ENCODE data around the gene SEC22C.
"Not testable (repeated sequence)": the region's sequence is repeated elsewhere in the genome, so short reads cannot be mapped to it uniquely, and the experiment has no call there.

Gene SEC22C

GRCh38 chr3:42556817-42557216 is 24.9 kb downstream of the SEC22C start:
- not testable (repeated sequence) for H3K18ac ChIP-seq (ENCODE audit: low read length); H3K27ac ChIP-seq (replicated peaks; ENCODE audit: low read length); H3K79me1 ChIP-seq (ENCODE audit: low read depth, low read length); H3K4ac ChIP-seq (ENCODE audit: low read length); H3K27me3 ChIP-seq (ENCODE audit: control insufficient read depth in 3 of 3, insufficient read depth in 3 of 3, low read depth in 1 of 3, low read length in 3 of 3); H2BK120ac ChIP-seq (ENCODE audit: low read depth, low read length); H3K14ac ChIP-seq (ENCODE audit: low read length); H2AFZ ChIP-seq (ENCODE audit: low read length); H2AK5ac ChIP-seq (ENCODE audit: low read depth, low read length); H3K9me3 ChIP-seq (replicated peaks in 1 of 2; ENCODE audit: control insufficient read depth in 2 of 2, insufficient read depth in 1 of 2, low read depth in 1 of 2, low read length in 2 of 2); H4K8ac ChIP-seq (ENCODE audit: low read depth, low read length); H3K23ac ChIP-seq (ENCODE audit: low read depth, low read length, poor library complexity); H4K91ac ChIP-seq (ENCODE audit: low read depth, low read length, poor library complexity); DNase-seq (ENCODE audit: low spot score); H2BK5ac ChIP-seq (ENCODE audit: low read length); H3K4me2 ChIP-seq (ENCODE audit: insufficient read depth, low read length, poor library complexity, severe bottlenecking); H3K9ac ChIP-seq (ENCODE audit: low read depth, low read length, poor library complexity); H2BK15ac ChIP-seq (ENCODE audit: low read length); H3K4me3 ChIP-seq (ENCODE audit: low read length in 2 of 2); H3K4me1 ChIP-seq (ENCODE audit: control insufficient read depth in 2 of 2, insufficient read depth in 1 of 2, low read depth in 1 of 2, low read length in 2 of 2); H2BK12ac ChIP-seq (ENCODE audit: low read length)
- H3K36me3 ChIP-seq (replicated peaks in 1 of 2; ENCODE audit: control insufficient read depth in 2 of 2, insufficient read depth in 2 of 2, low read length in 2 of 2), result peaks cover 24 to 96% of the 10 kb centered on the region in 2 donors
- no CpG with 5 or more reads among the region's 6 CpGs for WGBS, 2 donors (ENCODE audit: extremely low coverage in 2 of 2, insufficient read length in 2 of 2, insufficient replicate concordance in 1 of 2)

- Histone ChIP-seq H3K9ac (ENCODE audit: low read depth, low read length, poor library complexity) (no peak overlapping the region), H4K91ac (ENCODE audit: low read depth, low read length, poor library complexity) (no peak overlapping the region), H3K36me3 (replicated peaks in 1 of 2; ENCODE audit: control insufficient read depth in 2 of 2, insufficient read depth in 2 of 2, low read length in 2 of 2) (peaks cover 24 to 96% of the 10 kb centered on the region in 2 donors), H3K4ac (ENCODE audit: low read length) (no peak overlapping the region), H3K4me2 (ENCODE audit: insufficient read depth, low read length, poor library complexity, severe bottlenecking) (no peak overlapping the region), H3K79me1 (ENCODE audit: low read depth, low read length) (no peaks in the 10 kb centered on the region), H4K8ac (ENCODE audit: low read depth, low read length) (no peak overlapping the region), H2AFZ (ENCODE audit: low read length) (no peak overlapping the region), H3K27me3 (ENCODE audit: control insufficient read depth in 3 of 3, insufficient read depth in 3 of 3, low read depth in 1 of 3, low read length in 3 of 3) (no peaks in the 10 kb centered on the region), H2BK5ac (ENCODE audit: low read length) (no peak overlapping the region), H3K4me1 (ENCODE audit: control insufficient read depth in 2 of 2, insufficient read depth in 1 of 2, low read depth in 1 of 2, low read length in 2 of 2) (no peaks in the 10 kb centered on the region), H2AK5ac (ENCODE audit: low read depth, low read length) (no peak overlapping the region), H2BK120ac (ENCODE audit: low read depth, low read length) (no peak overlapping the region), H2BK15ac (ENCODE audit: low read length) (no peak overlapping the region), H3K14ac (ENCODE audit: low read length) (no peak overlapping the region), H3K4me3 (ENCODE audit: low read length in 2 of 2) (no peak overlapping the region), H3K23ac (ENCODE audit: low read depth, low read length, poor library complexity) (no peak overlapping the region), H2BK12ac (ENCODE audit: low read length) (no peak overlapping the region), H3K27ac (replicated peaks; ENCODE audit: low read length) (no peak overlapping the region), H3K9me3 (replicated peaks in 1 of 2; ENCODE audit: control insufficient read depth in 2 of 2, insufficient read depth in 1 of 2, low read depth in 1 of 2, low read length in 2 of 2) (no peaks in the 10 kb centered on the region), H3K18ac (ENCODE audit: low read length) (no peak overlapping the region)
- WGBS, 2 donors (ENCODE audit: extremely low coverage in 2 of 2, insufficient read length in 2 of 2, insufficient replicate concordance in 1 of 2), result no CpG with 5 or more reads among the region's 3 CpGs
- no peak for DNase-seq (ENCODE audit: low spot score)
Measured at GRCh38 chr3:42556089-42556632, 25.6 kb downstream of the SEC22C start.

GRCh38 chr3:42552830-42553229 is 28.9 kb downstream of the SEC22C start:
- Histone ChIP-seq H3K14ac (ENCODE audit: low read length) (no peak overlapping the region), H2BK15ac (ENCODE audit: low read length) (no peak overlapping the region), H3K9me3 (replicated peaks in 1 of 2; ENCODE audit: control insufficient read depth in 2 of 2, insufficient read depth in 1 of 2, low read depth in 1 of 2, low read length in 2 of 2) (no peaks in the 10 kb centered on the region), H3K27me3 (ENCODE audit: control insufficient read depth in 3 of 3, insufficient read depth in 3 of 3, low read depth in 1 of 3, low read length in 3 of 3) (no peaks in the 10 kb centered on the region), H3K4me2 (ENCODE audit: insufficient read depth, low read length, poor library complexity, severe bottlenecking) (no peak overlapping the region), H3K36me3 (replicated peaks in 1 of 2; ENCODE audit: control insufficient read depth in 2 of 2, insufficient read depth in 2 of 2, low read length in 2 of 2) (peaks cover 20 to 87% of the 10 kb centered on the region in 2 donors), H3K4ac (ENCODE audit: low read length) (no peak overlapping the region), H3K27ac (replicated peaks; ENCODE audit: low read length) (no peak overlapping the region), H3K4me1 (ENCODE audit: control insufficient read depth in 2 of 2, insufficient read depth in 1 of 2, low read depth in 1 of 2, low read length in 2 of 2) (no peaks in the 10 kb centered on the region), H4K8ac (ENCODE audit: low read depth, low read length) (no peak overlapping the region), H3K79me1 (ENCODE audit: low read depth, low read length) (no peaks in the 10 kb centered on the region), H3K23ac (ENCODE audit: low read depth, low read length, poor library complexity) (no peak overlapping the region), H3K9ac (ENCODE audit: low read depth, low read length, poor library complexity) (no peak overlapping the region), H2AFZ (ENCODE audit: low read length) (no peak overlapping the region), H3K18ac (ENCODE audit: low read length) (no peak overlapping the region), H4K91ac (ENCODE audit: low read depth, low read length, poor library complexity) (no peak overlapping the region), H2AK5ac (ENCODE audit: low read depth, low read length) (no peak overlapping the region), H2BK12ac (ENCODE audit: low read length) (no peak overlapping the region), H3K4me3 (ENCODE audit: low read length in 2 of 2) (no peak overlapping the region), H2BK120ac (ENCODE audit: low read depth, low read length) (no peak overlapping the region), H2BK5ac (ENCODE audit: low read length) (no peak overlapping the region)
- DNase-seq (ENCODE audit: low spot score), result no peak
- no CpG with 5 or more reads among the region's 1 CpG for WGBS, 2 donors (ENCODE audit: extremely low coverage in 2 of 2, insufficient read length in 2 of 2, insufficient replicate concordance in 1 of 2)

GRCh38 chr3:42550250-42550649 is 31.5 kb downstream of the SEC22C start:
- H3K4ac ChIP-seq (ENCODE audit: low read length), result no peak overlapping the region
- H3K4me3 ChIP-seq (ENCODE audit: low read length in 2 of 2), result no peak overlapping the region
- H2AFZ ChIP-seq (ENCODE audit: low read length), result no peak overlapping the region
- H4K91ac ChIP-seq (ENCODE audit: low read depth, low read length, poor library complexity), result no peak overlapping the region
- H3K9ac ChIP-seq (ENCODE audit: low read depth, low read length, poor library complexity), result no peak overlapping the region
- H3K36me3 ChIP-seq (replicated peaks in 1 of 2; ENCODE audit: control insufficient read depth in 2 of 2, insufficient read depth in 2 of 2, low read length in 2 of 2), result peaks cover 8 to 75% of the 10 kb centered on the region in 2 donors
- no peak overlapping the region for H2AK5ac ChIP-seq (ENCODE audit: low read depth, low read length)
- no peak overlapping the region for H3K27ac ChIP-seq (replicated peaks; ENCODE audit: low read length)
- H3K9me3 ChIP-seq (replicated peaks in 1 of 2; ENCODE audit: control insufficient read depth in 2 of 2, insufficient read depth in 1 of 2, low read depth in 1 of 2, low read length in 2 of 2), result no peaks in the 10 kb centered on the region
- no peak overlapping the region for H2BK5ac ChIP-seq (ENCODE audit: low read length)
- no peak overlapping the region for H3K4me2 ChIP-seq (ENCODE audit: insufficient read depth, low read length, poor library complexity, severe bottlenecking)
- no peak overlapping the region for H2BK120ac ChIP-seq (ENCODE audit: low read depth, low read length)
- no peak overlapping the region for H2BK12ac ChIP-seq (ENCODE audit: low read length)
- no peak overlapping the region for H2BK15ac ChIP-seq (ENCODE audit: low read length)
- H3K18ac ChIP-seq (ENCODE audit: low read length), result no peak overlapping the region
- no peak for DNase-seq (ENCODE audit: low spot score)
- WGBS, 2 donors (ENCODE audit: extremely low coverage in 2 of 2, insufficient read length in 2 of 2, insufficient replicate concordance in 1 of 2), result no CpG with 5 or more reads among the region's 1 CpG
- H3K27me3 ChIP-seq (ENCODE audit: control insufficient read depth in 3 of 3, insufficient read depth in 3 of 3, low read depth in 1 of 3, low read length in 3 of 3), result no peaks in the 10 kb centered on the region
- H3K4me1 ChIP-seq (ENCODE audit: control insufficient read depth in 2 of 2, insufficient read depth in 1 of 2, low read depth in 1 of 2, low read length in 2 of 2), result no peaks in the 10 kb centered on the region
- H3K23ac ChIP-seq (ENCODE audit: low read depth, low read length, poor library complexity), result no peak overlapping the region
- H3K79me1 ChIP-seq (ENCODE audit: low read depth, low read length), result no peaks in the 10 kb centered on the region
- H3K14ac ChIP-seq (ENCODE audit: low read length), result no peak overlapping the region
- H4K8ac ChIP-seq (ENCODE audit: low read depth, low read length), result no peak overlapping the region
